ENCODE measurements around the gene OTOL1.

Gene OTOL1

DNA sequence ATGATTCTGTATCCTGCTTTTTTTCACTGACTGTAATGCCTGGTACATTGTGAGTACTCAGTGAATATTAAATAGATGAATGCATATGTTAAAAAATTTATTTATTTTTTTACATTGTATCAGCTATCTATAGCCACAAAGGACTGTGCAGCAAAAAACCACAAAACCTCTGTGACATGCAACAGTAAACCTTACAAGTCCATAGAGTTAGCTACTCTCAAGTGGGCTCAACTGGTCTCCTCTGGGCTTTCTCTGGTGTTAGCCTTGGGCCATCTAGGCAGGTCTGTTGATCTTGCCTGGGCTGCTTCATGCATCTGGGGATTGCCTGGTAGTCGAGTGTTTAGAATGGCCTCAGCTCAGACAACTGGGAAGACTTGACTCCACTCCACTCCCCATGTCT is 35.3 kb downstream of the OTOL1 start:
- Histone ChIP-seq H3K36me3 (ENCODE audit: control insufficient read depth, insufficient read depth, low read length) (no peaks in the 10 kb centered on the region), H3K4me1 (ENCODE audit: control insufficient read depth, insufficient read depth, low read length) (no peaks in the 10 kb centered on the region), H3K4me3 (ENCODE audit: low read depth, low read length) (no peak overlapping the region), H3K27ac (ENCODE audit: low read depth, low read length) (no peak overlapping the region), H3K9me3 (ENCODE audit: control insufficient read depth, insufficient read depth, low read length) (no peaks in the 10 kb centered on the region), H3K27me3 (ENCODE audit: control insufficient read depth, insufficient read depth, low read length) (no peaks in the 10 kb centered on the region), H3K9ac (ENCODE audit: low read depth, low read length) (no peak overlapping the region)

- Histone ChIP-seq H3K4me1 (ENCODE audit: control insufficient read depth, insufficient read depth, low read length) (no peaks in the 10 kb centered on the region), H3K9me3 (ENCODE audit: control insufficient read depth, insufficient read depth, low read length) (no peaks in the 10 kb centered on the region), H3K36me3 (ENCODE audit: control insufficient read depth, insufficient read depth, low read length) (no peaks in the 10 kb centered on the region), H3K27me3 (ENCODE audit: control insufficient read depth, insufficient read depth, low read length) (no peaks in the 10 kb centered on the region), H3K27ac (ENCODE audit: low read depth, low read length) (no peak overlapping the region), H3K9ac (ENCODE audit: low read depth, low read length) (no peak overlapping the region), H3K4me3 (ENCODE audit: low read depth, low read length) (no peak overlapping the region)
Measured at GRCh38 chr3:161540594-161540993, 44.0 kb downstream of the OTOL1 start.

GRCh38 chr3:161545824-161546223 is 49.2 kb downstream of the OTOL1 start:
- Histone ChIP-seq H3K27me3 (ENCODE audit: control insufficient read depth, insufficient read depth, low read length) (no peaks in the 10 kb centered on the region), H3K36me3 (ENCODE audit: control insufficient read depth, insufficient read depth, low read length) (no peaks in the 10 kb centered on the region), H3K27ac (ENCODE audit: low read depth, low read length) (no peak overlapping the region), H3K4me1 (ENCODE audit: control insufficient read depth, insufficient read depth, low read length) (peaks cover 4% of the 10 kb centered on the region; the same call in 1 of the 2 replicates), H3K9me3 (ENCODE audit: control insufficient read depth, insufficient read depth, low read length) (no peaks in the 10 kb centered on the region), H3K9ac (ENCODE audit: low read depth, low read length) (no peak overlapping the region), H3K4me3 (ENCODE audit: low read depth, low read length) (no peak overlapping the region)

DNA sequence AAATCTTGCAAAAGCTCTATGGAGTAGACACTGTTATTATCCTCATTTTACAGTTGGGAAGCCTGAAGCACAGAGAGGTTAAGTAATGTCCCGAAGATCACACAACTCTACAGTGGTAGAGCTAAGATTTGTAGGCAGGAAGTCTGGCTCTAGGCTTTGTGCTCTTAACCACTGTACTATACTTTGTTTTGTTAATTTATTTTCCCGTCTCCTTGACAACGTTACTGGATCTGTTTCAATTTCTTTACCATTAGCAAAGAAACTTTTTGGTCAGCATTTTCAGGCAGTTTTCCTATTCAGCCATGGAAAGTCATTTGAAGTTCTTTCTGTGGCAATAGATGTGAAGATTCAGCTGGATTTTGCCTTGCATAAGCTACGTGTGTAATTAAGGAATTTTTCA is 51.7 kb downstream of the OTOL1 start:
- Histone ChIP-seq H3K4me3 (ENCODE audit: low read depth, low read length) (no peak overlapping the region), H3K9ac (ENCODE audit: low read depth, low read length) (no peak overlapping the region)

DNA sequence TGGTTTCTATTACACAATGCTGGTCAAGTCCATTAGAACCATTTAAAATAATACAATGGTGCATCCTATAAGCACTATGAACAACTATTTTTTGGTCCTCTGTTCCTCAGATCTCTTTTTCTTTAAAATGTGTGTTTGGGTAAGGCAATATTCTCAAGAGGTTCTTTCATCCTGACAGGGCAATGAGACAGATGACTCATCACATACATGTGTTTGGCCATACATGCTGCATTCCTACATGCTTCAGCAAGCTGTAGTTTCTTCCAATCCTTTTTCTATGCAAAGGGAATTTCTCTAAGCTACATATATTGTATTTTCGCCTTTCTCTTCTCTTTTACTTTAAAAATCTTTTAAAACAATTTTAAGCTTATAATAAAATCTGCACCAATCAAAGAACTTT is 52.7 kb downstream of the OTOL1 start:
- Histone ChIP-seq H3K9ac (ENCODE audit: low read depth, low read length) (no peak overlapping the region), H3K27ac (ENCODE audit: low read depth, low read length) (no peak overlapping the region), H3K36me3 (ENCODE audit: control insufficient read depth, insufficient read depth, low read length) (no peaks in the 10 kb centered on the region), H3K27me3 (ENCODE audit: control insufficient read depth, insufficient read depth, low read length) (no peaks in the 10 kb centered on the region), H3K4me3 (ENCODE audit: low read depth, low read length) (no peak overlapping the region), H3K4me1 (ENCODE audit: control insufficient read depth, insufficient read depth, low read length) (peaks cover 17% of the 10 kb centered on the region), H3K9me3 (ENCODE audit: control insufficient read depth, insufficient read depth, low read length) (no peaks in the 10 kb centered on the region)

More for the DNA sequence above, 51.7 kb downstream of the OTOL1 start:
- H3K27me3 ChIP-seq (ENCODE audit: control insufficient read depth, insufficient read depth, low read length), result no peaks in the 10 kb centered on the region
- no peaks in the 10 kb centered on the region for H3K36me3 ChIP-seq (ENCODE audit: control insufficient read depth, insufficient read depth, low read length)
- no peak overlapping the region for H3K27ac ChIP-seq (ENCODE audit: low read depth, low read length)
- H3K4me1 ChIP-seq (ENCODE audit: control insufficient read depth, insufficient read depth, low read length), result peaks cover 15% of the 10 kb centered on the region
- no peaks in the 10 kb centered on the region for H3K9me3 ChIP-seq (ENCODE audit: control insufficient read depth, insufficient read depth, low read length)

DNA sequence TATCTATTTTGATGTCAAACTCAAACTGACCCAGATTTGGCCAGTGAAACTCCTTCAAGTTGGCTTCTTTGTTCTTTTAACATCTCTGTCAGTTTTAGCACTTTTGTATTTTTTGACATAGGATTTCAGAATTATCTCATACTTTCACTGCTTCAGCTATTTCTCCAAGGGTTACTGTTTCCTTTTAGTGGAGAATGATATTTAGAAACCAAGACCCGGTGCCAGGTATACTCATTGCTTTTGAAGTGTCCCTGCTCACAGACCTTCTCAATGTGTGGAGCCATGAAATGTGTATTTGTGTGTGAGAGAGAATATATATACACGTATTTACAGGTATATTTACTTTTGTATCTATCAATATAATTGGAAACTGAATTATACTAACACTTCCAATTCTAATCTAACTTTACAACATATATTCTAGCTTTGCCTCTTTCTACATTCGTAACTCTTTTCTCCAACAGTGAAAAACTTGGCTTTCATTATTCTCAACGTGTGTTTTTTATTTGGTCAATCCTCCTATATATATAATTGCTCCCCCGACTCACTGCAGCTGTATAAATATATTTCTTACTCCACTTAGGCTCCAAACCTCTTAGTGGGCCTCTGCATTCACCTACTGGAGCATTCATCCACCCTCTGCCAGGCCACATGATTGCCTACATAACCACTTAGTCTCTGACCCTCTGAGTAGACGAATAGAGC is 54.0 kb downstream of the OTOL1 start:
- H3K4me3 ChIP-seq (ENCODE audit: low read depth, low read length), result no peak overlapping the region
- peaks cover 17% of the 10 kb centered on the region for H3K4me1 ChIP-seq (ENCODE audit: control insufficient read depth, insufficient read depth, low read length)
- H3K9ac ChIP-seq (ENCODE audit: low read depth, low read length), result no peak overlapping the region
- no peaks in the 10 kb centered on the region for H3K36me3 ChIP-seq (ENCODE audit: control insufficient read depth, insufficient read depth, low read length)
- no peak overlapping the region for H3K27ac ChIP-seq (ENCODE audit: low read depth, low read length)
- H3K27me3 ChIP-seq (ENCODE audit: control insufficient read depth, insufficient read depth, low read length), result no peaks in the 10 kb centered on the region
- no peaks in the 10 kb centered on the region for H3K9me3 ChIP-seq (ENCODE audit: control insufficient read depth, insufficient read depth, low read length)

GRCh38 chr3:161551697-161552096 is 55.1 kb downstream of the OTOL1 start:
- peaks cover 17% of the 10 kb centered on the region for H3K4me1 ChIP-seq (ENCODE audit: control insufficient read depth, insufficient read depth, low read length)

DNA sequence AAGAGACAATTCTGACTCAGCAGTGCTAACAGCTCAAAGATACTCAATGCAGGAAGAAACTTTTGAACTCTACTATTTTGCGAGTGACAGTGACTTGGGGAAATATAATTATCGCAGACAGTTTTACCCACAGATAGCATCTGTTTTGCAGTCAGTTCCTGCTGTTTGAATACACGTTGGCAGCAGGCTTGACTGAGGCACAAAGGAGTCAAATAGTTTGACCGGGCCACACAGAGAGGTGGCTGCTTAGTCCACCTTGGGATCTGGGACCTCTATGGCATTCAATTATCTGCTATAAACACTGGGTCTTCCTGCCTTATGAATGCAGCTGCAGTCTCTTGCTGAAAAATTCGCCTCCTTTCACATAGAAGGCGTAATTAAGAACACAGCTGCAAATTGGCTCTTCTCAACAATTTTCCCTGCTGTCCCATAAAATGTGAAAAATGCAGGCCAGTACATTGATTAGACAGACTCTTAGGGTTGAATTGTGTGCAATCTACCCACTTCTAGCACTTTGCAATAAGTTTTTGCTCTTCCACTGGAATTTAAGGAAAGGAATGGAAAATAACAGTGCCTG is 56.5 kb downstream of the OTOL1 start:
- no peak overlapping the region for H3K9ac ChIP-seq (ENCODE audit: low read depth, low read length)
- peaks cover 16% of the 10 kb centered on the region for H3K4me1 ChIP-seq (ENCODE audit: control insufficient read depth, insufficient read depth, low read length)
- no peak overlapping the region for H3K4me3 ChIP-seq (ENCODE audit: low read depth, low read length)
- H3K9me3 ChIP-seq (ENCODE audit: control insufficient read depth, insufficient read depth, low read length), result no peaks in the 10 kb centered on the region
- H3K27me3 ChIP-seq (ENCODE audit: control insufficient read depth, insufficient read depth, low read length), result no peaks in the 10 kb centered on the region
- no peak overlapping the region for H3K27ac ChIP-seq (ENCODE audit: low read depth, low read length)
- no peaks in the 10 kb centered on the region for H3K36me3 ChIP-seq (ENCODE audit: control insufficient read depth, insufficient read depth, low read length)

More at GRCh38 chr3:161551697-161552096, 55.1 kb downstream of the OTOL1 start:
- Histone ChIP-seq H3K27me3 (ENCODE audit: control insufficient read depth, insufficient read depth, low read length) (no peaks in the 10 kb centered on the region), H3K36me3 (ENCODE audit: control insufficient read depth, insufficient read depth, low read length) (no peaks in the 10 kb centered on the region), H3K9ac (ENCODE audit: low read depth, low read length) (no peak overlapping the region), H3K9me3 (ENCODE audit: control insufficient read depth, insufficient read depth, low read length) (no peaks in the 10 kb centered on the region), H3K4me3 (ENCODE audit: low read depth, low read length) (no peak overlapping the region), H3K27ac (ENCODE audit: low read depth, low read length) (no peak overlapping the region)
